ENCODE data around the gene NINJ1.
A peak's percentile ranks its signal among the peaks of the same experiment; 100 is the strongest.

The NINJ1 gene

GRCh38 chr9:93099551-93100275 lies 34.3 kb downstream of the NINJ1 start:
- DNase-seq: no peak

DNA sequence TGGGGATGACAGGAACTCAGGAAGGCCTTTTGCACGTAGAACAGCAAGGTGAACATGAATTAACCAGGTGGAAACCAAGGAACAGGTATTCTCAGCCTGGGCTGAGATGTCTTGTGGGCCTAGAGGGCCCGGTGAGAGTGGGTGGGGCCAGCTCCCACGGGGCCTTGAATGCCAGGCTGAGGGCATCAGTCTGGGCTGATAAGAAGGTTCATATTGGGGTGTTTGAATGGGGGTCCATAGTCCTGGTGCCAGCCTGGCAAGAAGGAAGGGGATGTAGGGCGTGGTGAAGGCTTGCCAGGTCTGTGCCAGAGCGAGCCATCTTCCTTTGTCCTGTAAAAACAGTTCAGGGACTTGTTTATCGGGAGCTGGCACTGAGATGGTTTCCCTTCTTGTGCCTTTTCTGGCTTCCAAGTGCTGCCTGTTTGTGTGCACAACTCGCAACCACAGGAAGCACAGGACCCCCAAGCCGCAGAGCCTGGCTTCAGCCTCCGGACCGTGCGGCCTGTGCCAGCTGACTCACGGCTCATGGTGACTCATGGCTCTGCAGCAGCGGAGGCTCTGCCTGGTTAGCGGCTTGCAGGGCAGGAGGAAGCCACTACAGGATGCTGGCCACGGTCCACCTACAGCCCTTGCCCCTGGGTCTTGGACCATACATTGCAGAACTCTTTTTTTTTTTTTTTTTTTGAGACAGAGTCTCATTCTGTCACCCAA lies 35.7 kb downstream of the NINJ1 start:
- peak; percentile 45 for DNase-seq

DNA sequence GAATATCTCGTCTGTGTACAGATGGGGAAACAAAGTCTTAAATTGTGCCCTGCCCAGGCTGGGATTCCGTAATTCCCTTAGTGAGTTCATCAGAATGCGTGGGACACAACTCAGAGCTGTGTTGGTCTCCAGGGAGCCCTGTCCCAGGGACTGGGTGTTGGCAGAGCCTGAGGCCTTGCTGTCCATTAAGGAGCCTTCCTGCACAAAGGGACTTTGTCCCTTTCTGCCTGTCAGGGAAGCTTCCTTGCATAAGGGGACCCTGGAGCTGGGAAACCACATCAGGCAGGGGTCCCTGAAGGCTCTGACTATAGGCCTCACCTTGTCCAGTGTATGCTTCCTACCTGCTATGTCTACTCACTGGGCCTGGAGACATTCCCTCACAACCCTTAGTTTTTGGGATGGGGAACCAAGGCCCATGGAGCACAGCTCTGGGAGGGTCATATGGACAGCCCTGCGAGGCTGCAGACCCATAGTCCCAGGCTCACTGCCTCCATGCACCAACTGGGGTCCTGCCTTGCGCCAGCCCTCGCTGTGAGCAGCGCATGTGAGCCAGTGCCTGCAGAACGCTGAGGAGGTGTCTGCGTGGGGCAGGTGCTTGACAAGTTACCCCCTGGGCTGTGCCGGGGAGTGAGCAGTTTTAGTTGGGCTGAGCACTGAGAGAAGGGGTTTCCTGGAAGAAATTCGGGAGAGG lies 36.4 kb downstream of the NINJ1 start:
- no peak for DNase-seq

DNA sequence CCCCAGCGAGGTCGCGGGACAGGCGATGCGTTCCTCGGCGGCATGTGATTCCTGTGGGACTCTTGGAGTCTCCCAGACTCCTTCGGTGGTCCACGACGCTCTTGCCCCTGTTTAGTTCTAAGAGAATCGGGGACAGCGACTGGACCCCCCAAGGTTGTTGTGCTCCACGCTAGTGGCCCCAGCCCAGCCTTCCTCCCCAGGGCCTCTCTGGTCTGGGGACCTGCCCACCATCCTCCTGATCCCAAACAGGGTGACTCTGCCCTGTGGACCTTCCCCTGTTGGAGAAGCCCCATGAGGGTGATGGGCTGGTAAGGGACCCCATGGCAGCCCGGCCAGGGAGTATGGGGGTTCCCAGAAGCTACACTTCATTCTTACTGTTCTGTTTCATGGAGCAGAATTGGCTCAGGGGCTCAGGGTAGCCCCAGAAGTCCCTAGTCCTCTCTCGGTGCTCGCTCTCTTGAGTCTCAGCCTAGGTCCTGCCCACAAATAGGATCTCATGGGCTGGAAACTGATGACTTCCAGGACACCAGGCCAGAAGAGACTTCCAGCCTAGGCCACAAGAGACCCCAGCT lies 37.2 kb downstream of the NINJ1 start:
- no peak for DNase-seq

DNA sequence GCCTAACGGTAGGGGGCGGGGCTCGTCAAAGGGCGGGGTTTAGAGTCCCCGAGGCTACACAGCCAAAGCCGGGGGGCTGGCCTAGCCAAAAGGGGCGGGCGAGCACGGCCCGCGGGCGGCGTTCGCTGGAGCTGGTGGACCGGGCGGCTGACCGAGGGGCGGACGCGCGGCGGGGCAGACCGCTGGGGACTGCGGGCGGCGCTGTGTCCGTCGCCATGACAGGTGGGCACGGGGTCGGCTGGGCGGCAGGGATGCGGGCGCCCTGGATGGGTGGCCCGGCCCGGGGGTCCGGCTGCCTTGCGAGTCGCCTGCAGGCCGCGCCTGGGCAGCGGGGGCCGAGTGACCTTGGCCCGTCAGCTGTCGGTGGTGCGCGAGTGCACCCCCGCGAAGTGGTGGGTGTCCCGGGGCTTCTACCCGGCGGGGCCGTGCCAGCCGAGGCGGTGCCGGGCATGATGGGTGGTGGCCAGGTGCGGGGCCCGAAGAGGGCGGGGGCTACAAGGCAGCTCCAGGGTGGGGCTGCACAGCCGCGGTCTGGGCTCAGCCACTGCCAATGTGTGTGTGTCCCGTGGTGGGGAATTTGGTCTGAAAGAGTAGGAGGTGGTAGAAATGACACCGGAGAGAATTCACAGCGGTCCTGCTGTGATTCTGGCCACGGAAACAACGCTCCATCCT lies 37.8 kb downstream of the NINJ1 start, which contains the start of gene CARD19:
Gene CARD19 (plus strand): TSS at position 87 of the 672 bp plus-strand sequence. CDS start 129 bp downstream, at position 216.
- no peak for DNase-seq

GRCh38 chr9:93095205-93096130 lies 38.6 kb downstream of the NINJ1 start:
- peak; percentile 86 for DNase-seq

- DNase-seq: no peak
These were observed 39.3 kb downstream of the NINJ1 start for GRCh38 chr9:93094658-93095204.

- DNase-seq: no peak
These were observed 40.0 kb downstream of the NINJ1 start for GRCh38 chr9:93093877-93094657.

- no peak for DNase-seq
These were observed 40.7 kb downstream of the NINJ1 start for GRCh38 chr9:93093127-93093876.

GRCh38 chr9:93092251-93092991 lies 41.6 kb downstream of the NINJ1 start:
- DNase-seq: no peak

- DNase-seq: no peak
These were observed 42.5 kb downstream of the NINJ1 start for GRCh38 chr9:93091453-93092081.

- DNase-seq: no peak
These were observed 43.0 kb downstream of the NINJ1 start for GRCh38 chr9:93091056-93091452.

GRCh38 chr9:93090091-93090655 lies 43.9 kb downstream of the NINJ1 start:
- no peak for DNase-seq

- no peak for DNase-seq
These were observed 44.5 kb downstream of the NINJ1 start for GRCh38 chr9:93089481-93089991.

DNA sequence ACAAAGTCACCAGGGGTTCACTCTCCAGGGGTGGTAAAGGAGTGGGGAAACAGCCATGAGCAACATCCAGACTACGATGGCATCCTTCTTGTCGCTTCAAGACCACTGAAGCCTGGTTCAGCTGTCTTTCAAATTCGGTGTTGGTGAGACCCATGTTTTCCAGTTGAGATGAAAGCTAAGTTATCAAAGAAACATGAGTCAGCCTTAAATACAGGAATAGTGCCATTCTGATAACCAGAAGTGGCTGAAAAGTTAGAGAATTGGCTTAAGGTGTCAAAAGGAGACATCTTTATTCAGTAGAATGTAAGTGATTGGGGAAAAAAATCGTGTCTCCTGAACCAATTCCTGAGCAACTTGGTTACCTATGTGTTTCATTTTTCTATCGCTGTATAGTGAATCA lies 45.0 kb downstream of the NINJ1 start:
- DNase-seq: no peak

GRCh38 chr9:93088656-93089015 lies 45.4 kb downstream of the NINJ1 start:
- DNase-seq: no peak

DNA sequence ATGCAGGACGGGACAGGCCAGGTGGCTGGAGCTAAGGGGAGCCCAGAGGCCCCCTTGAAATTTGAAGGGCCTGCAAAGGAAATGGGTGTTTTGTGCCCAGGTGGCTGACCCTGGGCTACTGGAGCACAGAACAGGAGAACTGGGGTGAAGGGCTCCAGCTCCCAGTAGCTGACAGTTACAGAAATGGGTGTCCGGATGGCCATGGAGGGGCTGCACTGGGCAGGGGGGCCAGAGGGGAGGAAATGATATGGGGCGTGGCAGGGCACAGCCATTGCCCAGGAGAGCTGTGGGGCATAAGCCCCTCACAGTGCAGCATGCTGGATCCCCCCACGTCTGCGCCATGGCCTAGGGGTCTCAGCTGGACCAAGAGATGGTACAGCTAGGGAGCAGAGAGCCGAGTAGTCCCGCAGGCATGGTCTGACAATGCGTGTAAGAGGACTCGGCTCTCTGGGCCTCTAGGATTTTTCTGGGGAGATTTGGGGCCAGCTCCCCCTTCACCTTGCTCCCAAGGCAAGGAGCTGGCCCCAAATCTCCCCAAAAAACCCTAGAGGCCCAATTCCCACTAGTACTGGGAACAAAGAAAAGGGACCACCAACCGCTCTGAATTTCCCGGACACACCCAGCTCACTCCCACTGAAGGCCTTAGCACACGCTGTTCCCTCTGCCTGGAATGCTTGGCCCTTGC lies 45.9 kb downstream of the NINJ1 start:
- no peak for DNase-seq

All from GOT3 (cell line).